ENCODE measurements around the gene OVAAL.

GRCh38 chr1:180562640-180563025, 3.9 kb downstream of the OVAAL start:
- no peak for TF ChIP-seq JUNB (IDR thresholded peaks at IDR 0.05)
- no peak for TF ChIP-seq TCF12 (IDR thresholded peaks at IDR 0.05; ENCODE audit: low read depth, low read length)
- TF ChIP-seq SMC3 (IDR thresholded peaks at IDR 0.05; ENCODE audit: borderline replicate concordance, low read length) = no peak
- no peak for TF ChIP-seq RAD21 (IDR thresholded peaks at IDR 0.05; ENCODE audit: insufficient read depth, low read depth, low read length)
